ENCODE data around the gene PDE2A. TPM values are rescaled to one million over a fixed set of nuclear protein-coding genes. Genes with fewer than 3 reads are reported as not detected.

The PDE2A gene
- total and polyA plus RNA-seq, 10 of the 15 experiments (the other 5 are each of a cell fraction or from before 2014, with no cell fraction given) = 0.06 to 0.15 (median 0.11) TPM; not detected in 6

GRCh38 chr11:72707032-72707431 lies 32.8 kb upstream of the PDE2A start:
- in situ Hi-C loops (cut with MboI) (no loop called here), intact Hi-C loops (cut with micrococcal nuclease; ENCODE audit: unreplicated experiment) (no loop called here)
- H3K9me3 ChIP-seq (replicated peaks; ENCODE audit: control insufficient read depth, insufficient read depth, low read length) = no peaks in the 10 kb centered on the region
- BruUV-seq (replicated peaks) = no TSS peak
- FAIRE-seq = no peak
- no peak overlapping the region for H3K27ac ChIP-seq (ENCODE audit: control insufficient read depth, insufficient read depth)
- no peaks in the 10 kb centered on the region for H3K79me2 ChIP-seq (ENCODE audit: control insufficient read depth, insufficient read depth, low read length)
- SMC1A ChIA-PET (ENCODE audit: uncharacterized antibody, unreplicated experiment) = no interaction called here
- H3K4me1 ChIP-seq (ENCODE audit: control insufficient read depth, insufficient read depth, low read length) = no peaks in the 10 kb centered on the region
- ATAC-seq = no peak
- TF ChIP-seq IRF4 (IDR thresholded peaks at IDR 0.05; ENCODE audit: low read depth, low read length) (no peak), MYC (IDR thresholded peaks at IDR 0.05; ENCODE audit: insufficient read depth, insufficient read length, insufficient replicate concordance, low read length, severe bottlenecking) (no peak), GATAD2B (conservative IDR thresholded peaks at IDR 0.05; ENCODE audit: low read depth) (no peak), ETV6 (conservative IDR thresholded peaks at IDR 0.05 in 1 of 2, IDR thresholded peaks at IDR 0.05 in 1 of 2; ENCODE audit: borderline replicate concordance in 1 of 2, low read depth in 1 of 2) (no peak), PRDM15 (CRISPR knock-in tag; IDR thresholded peaks at IDR 0.05) (no peak), NFYA (IDR thresholded peaks at IDR 0.05; ENCODE audit: borderline replicate concordance, low read depth, low read length) (no peak), HDAC2 (IDR thresholded peaks at IDR 0.05) (no peak), NFIC (IDR thresholded peaks at IDR 0.05; ENCODE audit: low read depth, low read length) (no peak), CBX5 (IDR thresholded peaks at IDR 0.05; ENCODE audit: low read depth) (no peak), TAF1 (IDR thresholded peaks at IDR 0.05; ENCODE audit: borderline replicate concordance, low read depth, low read length) (no peak), SIN3A (IDR thresholded peaks at IDR 0.05; ENCODE audit: low read depth, low read length) (no peak)
- no peak overlapping the region for H3K9ac ChIP-seq (ENCODE audit: control insufficient read depth, insufficient read depth, low read length)
- RAD21 ChIA-PET (ENCODE audit: unreplicated experiment) = no interaction called here
- no peak for DNase-seq (ENCODE audit: low read depth, low spot score)
- H3K4me2 ChIP-seq (ENCODE audit: control insufficient read depth, insufficient read depth) = no peak overlapping the region
- H3K36me3 ChIP-seq (ENCODE audit: control insufficient read depth in 2 of 2, insufficient read depth in 2 of 2, low read length in 1 of 2) = peaks cover 35 to 62% of the 10 kb centered on the region in 2 experiments
- H2AFZ ChIP-seq (ENCODE audit: control insufficient read depth, low read depth, low read length) = no peak overlapping the region
- WGBS (ENCODE audit: insufficient coverage, insufficient replicate concordance, low lambda C conversion rate, missing lambda C conversion rate) = 96% methylated on average over 9 of the region's 9 CpGs
- no peaks in the 10 kb centered on the region for H3K27me3 ChIP-seq (replicated peaks in 1 of 2; ENCODE audit: control insufficient read depth in 2 of 2, insufficient read depth in 2 of 2, low read length in 1 of 2)
- H3K4me3 ChIP-seq = no peak overlapping the region
- POLR2A ChIA-PET = no interaction called here
- H4K20me1 ChIP-seq (ENCODE audit: control insufficient read depth, insufficient read depth) = no peaks in the 10 kb centered on the region
- CTCF ChIA-PET = no interaction called here
